Upper lobe of right lung (tissue), 1 donor: ENCODE results near the gene CHRD. TPM values are rescaled to one million over a fixed set of nuclear protein-coding genes. Genes with fewer than 3 reads are reported as not detected.

Experiments used
- ATAC-seq: fragments of 200-7000 bp; cut with Tn5 transposase; one replicate; pipeline ENCODE4 v1.9.1; 2020; ENCODE audit warnings: mild to moderate bottlenecking, moderate library complexity
- DNase-seq: peaks from one replicate; pipeline ENCODE4 v3.0.0-alpha.2; 2020
- H3K27ac ChIP-seq: fragments of 200-600 bp; one replicate; pipeline ENCODE4 v1.8.0; 2022
- H3K27me3 ChIP-seq: fragments of 200-600 bp; one replicate; pipeline ENCODE4 v1.8.0; 2022; ENCODE audit warnings: mild to moderate bottlenecking
- H3K36me3 ChIP-seq: fragments of 200-600 bp; one replicate; pipeline ENCODE4 v1.8.0; 2022
- H3K4me1 ChIP-seq: fragments of 200-600 bp; one replicate; pipeline ENCODE4 v1.8.0; 2022
- H3K4me3 ChIP-seq: fragments of 200-600 bp; one replicate; pipeline ENCODE4 v1.8.0; 2022; ENCODE audit warnings: mild to moderate bottlenecking
- H3K9me3 ChIP-seq: fragments of 200-600 bp; one replicate; pipeline ENCODE4 v1.8.0; 2022
- CTCF ChIP-seq: fragments of 200-600 bp; IDR thresholded peaks from one replicate; pipeline ENCODE4 v1.8.0; 2022; ENCODE audit warnings: antibody characterized with exemption
- intact Hi-C: fragments of 100-400 bp; cut with DNase I; formaldehyde crosslinking; loops from one replicate; pipeline ENCODE4 v1.11.0; 2022
- total RNA-seq: library from RNA; stranded (reverse); fragmentation: NEBNext Ultra II Directional; extraction: Animal tissue kit (Norgen Biotek cat#: 25700); gene quantifications from one replicate; pipeline ENCODE4 v1.2.1, GENCODE V29; 2021
- donor health status: DM: no; HTN: yes; CAD: no; lungs with severe emphysema.

Gene CHRD
- total RNA-seq, 1 donor from 2014 or later: 5.3 TPM

- DNase-seq: no peak
- Histone ChIP-seq H3K4me3 (no peak overlapping the region), H3K36me3 (no peaks in the 10 kb centered on the region), H3K4me1 (peaks cover 4% of the 10 kb centered on the region), H3K27ac (no peak overlapping the region), H3K9me3 (no peaks in the 10 kb centered on the region), H3K27me3 (no peaks in the 10 kb centered on the region)
- no peak for TF ChIP-seq CTCF
- no peak for ATAC-seq
- intact Hi-C loops: no loop called here
Measured at GRCh38 chr3:184350618-184351017, 29.2 kb upstream of the CHRD start.

GRCh38 chr3:184351511-184352148, 28.2 kb upstream of the CHRD start:
- ATAC-seq (no peak), DNase-seq (no peak)
- TF ChIP-seq CTCF: no peak
- no peaks in the 10 kb centered on the region for H3K36me3 ChIP-seq
- H3K4me3 ChIP-seq: no peak overlapping the region
- no peaks in the 10 kb centered on the region for H3K27me3 ChIP-seq
- intact Hi-C loops: no loop called here
- H3K4me1 ChIP-seq: no peaks in the 10 kb centered on the region
- no peak overlapping the region for H3K27ac ChIP-seq
- no peaks in the 10 kb centered on the region for H3K9me3 ChIP-seq

- Histone ChIP-seq H3K4me3 (no peak overlapping the region), H3K9me3 (no peaks in the 10 kb centered on the region), H3K4me1 (no peaks in the 10 kb centered on the region), H3K36me3 (no peaks in the 10 kb centered on the region), H3K27me3 (no peaks in the 10 kb centered on the region), H3K27ac (no peak overlapping the region)
- ATAC-seq (no peak), DNase-seq (no peak)
- TF ChIP-seq CTCF: no peak
- intact Hi-C loops: no loop called here
Measured at GRCh38 chr3:184352149-184352785, 27.6 kb upstream of the CHRD start.

GRCh38 chr3:184352897-184353545, 26.8 kb upstream of the CHRD start:
- H3K27me3 ChIP-seq: no peaks in the 10 kb centered on the region
- no peaks in the 10 kb centered on the region for H3K36me3 ChIP-seq
- no peak for ATAC-seq
- H3K4me3 ChIP-seq: no peak overlapping the region
- H3K27ac ChIP-seq: no peak overlapping the region
- no peaks in the 10 kb centered on the region for H3K9me3 ChIP-seq
- H3K4me1 ChIP-seq: no peaks in the 10 kb centered on the region
- intact Hi-C loops: no loop called here
- TF ChIP-seq CTCF: no peak
- DNase-seq: no peak

GRCh38 chr3:184353546-184353941, 26.3 kb upstream of the CHRD start:
- no peaks in the 10 kb centered on the region for H3K36me3 ChIP-seq
- no peak overlapping the region for H3K4me3 ChIP-seq
- intact Hi-C loops: no loop called here
- ATAC-seq (no peak), DNase-seq (no peak)
- H3K27ac ChIP-seq: no peak overlapping the region
- H3K9me3 ChIP-seq: no peaks in the 10 kb centered on the region
- TF ChIP-seq CTCF: no peak
- H3K4me1 ChIP-seq: no peaks in the 10 kb centered on the region
- H3K27me3 ChIP-seq: no peaks in the 10 kb centered on the region
